ENCODE results near the gene NLRC5. TPM values are rescaled to one million over a fixed set of nuclear protein-coding genes. Genes with fewer than 3 reads are reported as not detected.

The NLRC5 gene
- total and polyA plus RNA-seq, 8 donors, result 4.6 to 26.6 (median 9.9) TPM

GRCh38 chr16:57051696-57052228 is 62.4 kb downstream of the NLRC5 start:
- no peaks in the 10 kb centered on the region for H3K27me3 ChIP-seq
- no peaks in the 10 kb centered on the region for H3K9me3 ChIP-seq
- H3K4me3 ChIP-seq, result no peak overlapping the region
- no peak for FAIRE-seq
- H3K4me1 ChIP-seq, result no peaks in the 10 kb centered on the region
- no peak overlapping the region for H3K27ac ChIP-seq
- intact Hi-C loops (cut with DNase I), result no loop called here
- WGBS, 2 donors, result 87 to 93% methylated on average over 11 of the region's 11 CpGs
- DNase-seq, result no peak
- ATAC-seq, result no peak
- TF ChIP-seq CTCF (IDR thresholded peaks at IDR 0.05), result no peak
- H3K36me3 ChIP-seq, result no peaks in the 10 kb centered on the region

- H3K27ac ChIP-seq, result no peak overlapping the region
- FAIRE-seq (no peak), DNase-seq (no peak), ATAC-seq (no peak)
- TF ChIP-seq CTCF (IDR thresholded peaks at IDR 0.05), result no peak
- H3K36me3 ChIP-seq, result no peaks in the 10 kb centered on the region
- no peaks in the 10 kb centered on the region for H3K4me1 ChIP-seq
- H3K27me3 ChIP-seq, result no peaks in the 10 kb centered on the region
- H3K4me3 ChIP-seq, result no peak overlapping the region
- no peaks in the 10 kb centered on the region for H3K9me3 ChIP-seq
- intact Hi-C loops (cut with DNase I), result no loop called here
- whole genome bisulfite sequencing, 2 donors, result 84 to 86% methylated on average over 9 of the region's 9 CpGs
These were observed 63.8 kb downstream of the NLRC5 start for GRCh38 chr16:57053206-57053605.

- ATAC-seq (no peak), FAIRE-seq (no peak), DNase-seq (no peak)
- Histone ChIP-seq H3K4me1 (no peaks in the 10 kb centered on the region), H3K4me3 (no peak overlapping the region), H3K36me3 (no peaks in the 10 kb centered on the region), H3K27ac (no peak overlapping the region), H3K27me3 (no peaks in the 10 kb centered on the region), H3K9me3 (no peaks in the 10 kb centered on the region)
- no peak for TF ChIP-seq CTCF (IDR thresholded peaks at IDR 0.05)
- WGBS, 2 donors, result 68 to 74% methylated on average over 5 of the region's 5 CpGs
- intact Hi-C loops (cut with DNase I), result no loop called here
These were observed 65.0 kb downstream of the NLRC5 start for GRCh38 chr16:57054338-57054737.

- Histone ChIP-seq H3K27ac (no peak overlapping the region), H3K27me3 (no peaks in the 10 kb centered on the region), H3K36me3 (no peaks in the 10 kb centered on the region), H3K9me3 (no peaks in the 10 kb centered on the region), H3K4me1 (no peaks in the 10 kb centered on the region), H3K4me3 (no peak overlapping the region)
- DNase-seq (no peak), ATAC-seq (no peak), FAIRE-seq (no peak)
- TF ChIP-seq CTCF (IDR thresholded peaks at IDR 0.05), result no peak
- WGBS, 2 donors, result 68 to 69% methylated on average over 7 of the region's 7 CpGs
- intact Hi-C loops (cut with DNase I), result no loop called here
These were observed 65.4 kb downstream of the NLRC5 start for GRCh38 chr16:57054771-57055170.

- ATAC-seq, result no peak
- no peak for TF ChIP-seq CTCF (IDR thresholded peaks at IDR 0.05)
- intact Hi-C loops (cut with DNase I), result no loop called here
- no peak overlapping the region for H3K27ac ChIP-seq
- DNase-seq, result no peak
- no peaks in the 10 kb centered on the region for H3K36me3 ChIP-seq
- H3K4me3 ChIP-seq, result no peak overlapping the region
- no peak for FAIRE-seq
- WGBS, 2 donors, result 86 to 88% methylated on average over 6 of the region's 6 CpGs
- H3K4me1 ChIP-seq, result no peaks in the 10 kb centered on the region
- no peaks in the 10 kb centered on the region for H3K9me3 ChIP-seq
- H3K27me3 ChIP-seq, result no peaks in the 10 kb centered on the region
These were observed 66.3 kb downstream of the NLRC5 start for GRCh38 chr16:57055671-57056070.

All from pancreas (tissue), 10 donors.